Nephron (organoid): ENCODE measurements around the gene LRSAM1.

Source experiments
- H3K27ac Mint-ChIP-seq, 3 experiments: 2 replicates each; pipeline ENCODE4 v1.8.0; 2020; ENCODE audit warnings: mixed read lengths in 3 of 3, mild to moderate bottlenecking in 2 of 3, moderate library complexity in 1 of 3
- H3K27me3 Mint-ChIP-seq: 2 replicates; pipeline ENCODE4 v1.8.0; 2021; ENCODE audit warnings: low read depth, mild to moderate bottlenecking, moderate library complexity, mixed read lengths
- H3K36me3 Mint-ChIP-seq: 2 replicates; pipeline ENCODE4 v1.8.0; 2020; ENCODE audit warnings: low read depth, mixed read lengths
- H3K4me1 Mint-ChIP-seq: 2 replicates; pipeline ENCODE4 v1.8.0; 2020; ENCODE audit warnings: mixed read lengths
- H3K4me3 Mint-ChIP-seq, 3 experiments: 2 replicates each; pipeline ENCODE4 v1.8.0; 2020; ENCODE audit warnings: mild to moderate bottlenecking in 3 of 3, mixed read lengths in 3 of 3, moderate library complexity in 2 of 3
- H3K9me3 Mint-ChIP-seq: 2 replicates; pipeline ENCODE4 v1.8.0; 2020; ENCODE audit warnings: mixed read lengths
- TF ChIP-seq, protein P1 (sequence below), 3 experiments: fragments of 200-600 bp; sonication (generic); IDR thresholded peaks; one replicate each; pipeline ENCODE4 v1.5.0; 2021; ENCODE audit warnings: antibody characterized with exemption in 3 of 3; ENCODE audit not compliant: unreplicated experiment in 3 of 3

The LRSAM1 gene

DNA sequence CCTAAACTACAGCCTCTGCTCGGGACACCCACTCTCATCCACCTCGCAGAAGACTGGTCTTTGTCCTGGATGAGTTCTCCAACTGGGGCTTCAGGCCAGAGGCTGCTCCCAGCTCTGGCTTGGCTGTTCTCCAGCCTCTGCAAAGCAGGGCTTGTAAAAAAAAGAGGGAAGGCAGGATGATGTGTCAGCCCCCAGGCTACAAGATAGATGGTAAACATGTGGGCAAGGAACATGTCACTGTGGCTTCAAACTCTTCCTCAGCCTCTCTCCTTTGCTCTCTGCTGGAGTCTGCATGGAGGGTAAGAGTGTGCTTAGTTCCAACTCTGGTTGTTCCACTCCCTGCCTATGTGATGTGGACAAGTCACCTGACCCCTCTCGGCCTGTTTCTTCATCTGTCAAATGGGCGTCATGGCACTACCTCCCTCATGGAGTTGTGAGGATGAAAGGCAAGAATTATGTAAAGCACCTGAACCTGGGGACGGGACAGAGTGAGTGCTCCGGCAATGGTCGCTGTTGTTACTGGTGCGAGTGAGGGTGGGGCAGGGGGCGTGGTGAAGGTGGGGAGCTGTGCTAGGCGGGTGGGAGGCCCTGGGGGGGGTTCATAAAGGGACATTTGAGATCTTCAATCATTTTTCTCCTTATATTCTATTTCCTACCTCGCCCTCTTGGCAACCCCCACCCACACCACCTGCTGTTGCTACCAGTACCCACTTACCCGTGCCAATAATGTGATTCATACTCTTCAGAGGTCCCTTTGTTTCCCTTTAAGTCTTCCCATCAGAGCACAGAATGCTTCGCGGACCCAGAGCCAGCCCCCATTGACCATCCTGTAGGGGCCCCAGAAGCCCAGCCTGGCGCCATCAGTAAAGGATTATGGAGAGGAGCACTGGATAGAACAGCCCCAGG is 33.9 kb upstream of the LRSAM1 start:
- Mint-ChIP-seq H3K9me3 (no peaks in the 10 kb centered on the region), H3K27me3 (no peaks in the 10 kb centered on the region), H3K4me1 (peaks cover 6% of the 10 kb centered on the region), H3K4me3 (no peak overlapping the region), H3K36me3 (no peaks in the 10 kb centered on the region), H3K27ac (no peak overlapping the region)
- TF ChIP-seq, protein P1, sequence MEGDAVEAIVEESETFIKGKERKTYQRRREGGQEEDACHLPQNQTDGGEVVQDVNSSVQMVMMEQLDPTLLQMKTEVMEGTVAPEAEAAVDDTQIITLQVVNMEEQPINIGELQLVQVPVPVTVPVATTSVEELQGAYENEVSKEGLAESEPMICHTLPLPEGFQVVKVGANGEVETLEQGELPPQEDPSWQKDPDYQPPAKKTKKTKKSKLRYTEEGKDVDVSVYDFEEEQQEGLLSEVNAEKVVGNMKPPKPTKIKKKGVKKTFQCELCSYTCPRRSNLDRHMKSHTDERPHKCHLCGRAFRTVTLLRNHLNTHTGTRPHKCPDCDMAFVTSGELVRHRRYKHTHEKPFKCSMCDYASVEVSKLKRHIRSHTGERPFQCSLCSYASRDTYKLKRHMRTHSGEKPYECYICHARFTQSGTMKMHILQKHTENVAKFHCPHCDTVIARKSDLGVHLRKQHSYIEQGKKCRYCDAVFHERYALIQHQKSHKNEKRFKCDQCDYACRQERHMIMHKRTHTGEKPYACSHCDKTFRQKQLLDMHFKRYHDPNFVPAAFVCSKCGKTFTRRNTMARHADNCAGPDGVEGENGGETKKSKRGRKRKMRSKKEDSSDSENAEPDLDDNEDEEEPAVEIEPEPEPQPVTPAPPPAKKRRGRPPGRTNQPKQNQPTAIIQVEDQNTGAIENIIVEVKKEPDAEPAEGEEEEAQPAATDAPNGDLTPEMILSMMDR (IDR thresholded peaks at IDR 0.05; ENCODE audit: unreplicated experiment in 3 of 3) = no peak

DNA sequence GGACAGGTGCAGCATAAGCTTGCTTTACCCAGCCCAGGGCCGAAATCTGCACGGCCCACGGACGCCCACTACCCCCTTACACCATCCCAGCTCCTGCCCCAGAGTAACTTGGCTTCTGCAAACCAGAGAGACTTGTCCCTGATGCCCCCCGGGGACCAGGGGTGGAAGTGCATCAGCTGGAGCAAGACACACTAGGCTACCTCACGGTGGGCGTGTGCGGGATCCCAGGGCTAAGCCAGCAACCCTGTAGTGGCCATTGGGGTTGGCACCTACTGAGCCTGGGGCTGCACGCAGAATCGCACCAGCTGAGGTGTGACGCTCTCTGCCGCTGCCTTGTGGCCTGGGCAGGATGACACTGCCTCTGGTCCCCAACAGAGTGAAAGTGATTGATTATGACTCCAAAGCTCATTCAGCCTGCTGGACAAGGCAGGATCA is 33.3 kb upstream of the LRSAM1 start:
- H3K27ac Mint-ChIP-seq = no peak overlapping the region
- TF ChIP-seq, protein P1 (IDR thresholded peaks at IDR 0.05; ENCODE audit: unreplicated experiment in 3 of 3) = no peak
- H3K36me3 Mint-ChIP-seq = no peaks in the 10 kb centered on the region
- no peaks in the 10 kb centered on the region for H3K27me3 Mint-ChIP-seq
- peaks cover 13% of the 10 kb centered on the region for H3K4me1 Mint-ChIP-seq
- no peak overlapping the region for H3K4me3 Mint-ChIP-seq
- no peaks in the 10 kb centered on the region for H3K9me3 Mint-ChIP-seq

DNA sequence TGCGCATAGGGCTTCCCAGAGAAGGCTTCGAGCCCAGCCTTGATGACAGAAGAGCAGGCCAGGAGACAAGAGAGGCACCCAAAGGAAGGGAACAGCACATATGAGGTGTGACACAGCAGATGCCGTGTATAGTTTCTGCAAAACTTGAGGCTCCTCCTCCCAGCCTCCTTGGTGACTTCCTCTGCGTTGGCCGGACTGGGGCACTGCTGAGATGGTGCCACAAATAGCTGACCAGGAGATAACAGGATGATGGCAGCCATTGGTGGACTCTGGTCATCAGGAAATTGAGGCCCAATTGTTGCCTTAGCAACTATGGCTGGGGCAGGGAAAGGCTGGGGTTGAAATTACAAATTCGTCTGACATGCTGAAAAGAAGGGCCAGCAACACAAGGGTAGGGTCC is 32.0 kb upstream of the LRSAM1 start:
- TF ChIP-seq, protein P1 (IDR thresholded peaks at IDR 0.05; ENCODE audit: unreplicated experiment in 3 of 3) = no peak
- H3K4me1 Mint-ChIP-seq = peaks cover 26% of the 10 kb centered on the region
- no peaks in the 10 kb centered on the region for H3K36me3 Mint-ChIP-seq
- H3K9me3 Mint-ChIP-seq = no peaks in the 10 kb centered on the region
- H3K27ac Mint-ChIP-seq = no peak overlapping the region
- no peaks in the 10 kb centered on the region for H3K27me3 Mint-ChIP-seq
- no peak overlapping the region for H3K4me3 Mint-ChIP-seq

DNA sequence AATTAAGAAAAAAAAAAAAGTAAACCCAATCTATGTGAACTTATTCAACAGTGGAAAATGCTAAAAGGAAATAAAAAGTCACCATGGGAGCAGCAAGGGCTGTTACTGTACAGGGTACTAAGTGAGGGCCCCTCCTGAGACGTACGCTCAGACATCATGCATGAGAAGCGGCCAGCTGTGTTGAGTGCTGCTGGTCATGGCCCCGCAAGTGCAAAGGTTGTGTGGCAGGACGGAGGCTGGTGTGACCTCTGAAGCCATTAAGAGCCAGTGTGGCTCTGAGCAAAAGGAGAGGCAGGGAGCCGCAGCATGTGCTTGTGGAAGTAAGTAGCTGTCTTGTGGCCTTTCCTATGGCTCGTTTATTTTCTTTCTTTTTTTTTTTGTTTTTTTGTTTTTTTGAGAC is 30.3 kb upstream of the LRSAM1 start:
- Mint-ChIP-seq H3K27ac (no peak overlapping the region), H3K4me3 (no peak overlapping the region), H3K36me3 (no peaks in the 10 kb centered on the region), H3K27me3 (no peaks in the 10 kb centered on the region), H3K9me3 (no peaks in the 10 kb centered on the region), H3K4me1 (peaks cover 38% of the 10 kb centered on the region)
- TF ChIP-seq, protein P1 (IDR thresholded peaks at IDR 0.05; ENCODE audit: unreplicated experiment in 3 of 3) = no peak

DNA sequence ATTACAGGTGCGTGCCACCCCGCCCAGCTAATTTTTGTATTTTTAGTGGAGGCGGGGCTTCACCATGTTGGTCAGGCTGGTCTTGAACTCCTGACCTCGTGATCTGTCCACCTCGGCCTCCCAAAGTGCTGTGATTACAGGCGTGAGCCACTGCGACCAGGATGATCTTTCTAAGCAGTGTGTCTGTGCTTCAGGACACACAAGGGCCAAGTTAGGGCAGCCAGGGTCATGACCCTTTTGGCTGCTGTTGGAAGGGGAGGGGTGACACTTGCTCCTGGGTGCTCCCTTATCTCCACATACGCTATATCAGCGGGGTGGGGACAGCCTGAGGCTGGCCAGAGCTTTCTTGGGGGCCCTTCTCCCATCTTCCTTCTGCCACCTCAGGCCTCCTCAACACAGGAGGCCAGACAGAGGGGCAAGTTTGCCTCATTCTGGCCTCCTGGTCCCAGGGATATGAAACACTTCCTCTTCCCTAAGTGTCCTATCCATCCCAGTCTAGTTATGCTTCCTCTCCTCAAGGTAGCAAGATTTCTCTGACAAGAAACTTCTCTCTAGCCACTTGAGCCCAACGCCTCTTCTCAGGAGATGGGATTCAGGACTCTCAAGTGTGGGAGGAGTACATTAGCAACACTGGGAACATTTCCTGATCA is 29.1 kb upstream of the LRSAM1 start:
- Mint-ChIP-seq H3K9me3 (no peaks in the 10 kb centered on the region), H3K36me3 (peaks cover 7% of the 10 kb centered on the region), H3K4me3 (peak overlapping the region; percentile 98 to 99 (median 99)), H3K27ac (peak overlapping the region; percentile 100), H3K27me3 (no peaks in the 10 kb centered on the region), H3K4me1 (peaks cover 43% of the 10 kb centered on the region)
- TF ChIP-seq, protein P1 (IDR thresholded peaks at IDR 0.05; ENCODE audit: unreplicated experiment in 3 of 3) = no peak
